Adipose tissue (tissue), 3 donors: ENCODE results near the gene KIF2C. TPM values are rescaled to one million over a fixed set of nuclear protein-coding genes. Genes with fewer than 3 reads are reported as not detected.
"Not testable (repeated sequence)": the region's sequence is repeated elsewhere in the genome, so short reads cannot be mapped to it uniquely, and the experiment has no call there.

Source experiments
- H3K27ac ChIP-seq: one replicate; pipeline ENCODE4 v1.5.1; 2013; ENCODE audit warnings: low read depth, low read length
- WGBS, 3 donors: extraction: QIAGEN DNeasy Blood & Tissue Kit; methylation state at CpG; one replicate each; pipeline ENCODE4 v1.1.7; 2013; 5-methylcytosine and 5-hydroxymethylcytosine counted together
- polyA plus RNA-seq, 3 donors: library from polyadenylated mRNA; stranded (reverse); fragments of 200-250 nt; gene quantifications; one replicate each; pipeline ENCODE4 v1.2.3, GENCODE V29; 2013
- donor health status: healthy with polysubstance abuse.
- donor health status: Bipolar disorder and iron deficiency.
- donor health status: healthy.

KIF2C gene
- polyA plus RNA-seq, 3 donors, result 0.18 to 0.45 (median 0.45) TPM

- no peak overlapping the region for H3K27ac ChIP-seq
- WGBS, 3 donors, result 96 to 100% (median 96%) methylated on average over 1 of the region's 1 CpG
Measured at GRCh38 chr1:44743211-44743610, 3.6 kb downstream of the KIF2C start.

- 89 to 92% (median 92%) methylated on average over 3 of the region's 3 CpGs for WGBS, 3 donors
- no peak overlapping the region for H3K27ac ChIP-seq
Measured at GRCh38 chr1:44747878-44748277, 8.2 kb downstream of the KIF2C start.

- H3K27ac ChIP-seq, result no peak overlapping the region
- WGBS, 3 donors, result 92 to 100% (median 95%) methylated on average over 2 of the region's 2 CpGs
Measured at GRCh38 chr1:44757420-44757819, 17.8 kb downstream of the KIF2C start.

DNA sequence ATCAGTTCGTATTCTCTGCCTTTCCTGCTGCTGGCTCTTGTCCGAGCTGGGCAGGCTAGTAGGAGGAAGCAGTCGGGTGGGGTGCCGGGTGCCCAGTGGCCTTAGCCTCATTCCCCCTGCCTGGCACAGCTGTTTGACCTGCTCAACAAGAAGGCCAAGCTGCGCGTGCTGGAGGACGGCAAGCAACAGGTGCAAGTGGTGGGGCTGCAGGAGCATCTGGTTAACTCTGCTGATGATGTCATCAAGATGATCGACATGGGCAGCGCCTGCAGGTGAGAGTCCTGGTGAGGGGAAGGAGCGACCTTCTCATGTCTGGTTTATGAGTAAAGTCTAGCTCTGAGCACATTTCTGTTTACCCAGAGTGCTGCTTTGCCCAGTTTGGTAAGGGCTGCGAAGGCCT, 19.4 kb downstream of the KIF2C start:
- H3K27ac ChIP-seq, result no peak overlapping the region
- WGBS, 3 donors, result 91 to 96% (median 91%) methylated on average over 11 of the region's 11 CpGs

DNA sequence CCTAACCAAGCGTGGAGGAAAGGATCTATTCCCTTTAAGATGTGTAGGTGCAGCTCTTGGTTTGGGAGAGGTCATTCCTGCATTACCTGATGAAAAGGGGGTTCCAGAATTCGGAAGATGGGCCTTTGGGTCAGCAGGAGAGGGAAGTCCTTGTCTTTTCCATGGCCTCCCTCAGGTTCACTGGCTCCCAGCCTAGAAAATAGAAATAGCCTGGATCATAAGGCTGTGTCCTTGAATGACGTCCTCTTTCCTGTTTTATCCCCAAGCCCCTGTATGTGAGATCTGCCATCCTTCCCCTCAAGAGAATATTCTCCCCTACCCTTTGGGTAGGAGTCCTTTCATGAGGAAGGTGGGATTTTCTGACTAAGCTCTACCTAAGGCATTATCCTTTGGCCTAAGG, 21.2 kb downstream of the KIF2C start:
- no peak overlapping the region for H3K27ac ChIP-seq
- WGBS, 3 donors, result 81 to 91% (median 86%) methylated on average over 3 of the region's 3 CpGs

- WGBS, 3 donors, result 93 to 95% (median 95%) methylated on average over 6 of the region's 6 CpGs
- not testable (repeated sequence) for H3K27ac ChIP-seq
Measured at GRCh38 chr1:44766421-44766820, 26.8 kb downstream of the KIF2C start.

DNA sequence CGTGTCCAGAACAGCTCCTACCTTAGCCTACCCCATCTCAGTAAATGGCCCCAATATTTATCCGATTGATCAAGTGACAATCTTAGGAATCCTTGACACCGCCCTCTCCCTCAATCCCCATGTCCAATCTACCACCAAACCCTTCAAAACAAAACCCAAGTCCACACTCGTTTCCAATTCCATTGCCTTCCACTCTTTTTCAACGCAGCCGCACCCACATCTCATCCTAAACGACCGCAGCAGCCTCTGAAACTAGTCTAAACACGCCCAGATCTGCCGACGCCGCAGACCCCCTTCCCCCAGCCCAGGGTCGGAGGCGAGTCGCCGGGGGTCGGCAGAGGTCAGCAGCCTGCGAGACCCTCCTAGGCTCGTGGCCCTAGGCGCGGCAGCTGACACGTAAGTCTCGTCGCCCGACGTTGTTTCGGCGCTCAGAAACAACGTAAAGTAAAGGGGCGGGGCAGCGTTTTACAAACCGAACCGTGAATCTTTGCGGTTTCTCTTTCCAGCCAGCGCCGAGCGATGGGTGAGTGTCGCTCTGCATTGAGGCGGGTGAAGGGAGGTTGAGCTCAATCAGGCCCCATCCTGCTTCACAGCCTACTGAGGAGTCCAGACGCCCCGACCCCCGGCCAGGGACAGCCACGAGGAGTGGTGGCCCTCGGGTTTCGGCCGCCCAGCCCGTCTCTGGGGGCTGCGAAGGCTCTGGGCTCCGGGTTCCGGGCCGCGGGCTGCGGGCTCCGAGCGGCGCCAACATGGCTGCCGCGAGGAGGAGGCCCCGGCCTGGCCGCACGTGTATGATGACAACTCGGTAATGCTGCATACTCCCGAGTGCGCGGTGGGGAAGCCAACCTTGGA, 35.7 kb downstream of the KIF2C start, which contains the start of gene RPS8:
RPS8 (plus strand) TSS at position 463 of the 852 bp plus-strand sequence; CDS start at position 520, 57 bp downstream.
- WGBS, 3 donors, result 0% methylated on average over 65 of the region's 65 CpGs
- H3K27ac ChIP-seq, result peak within 1 kb of the TSS; percentile 76

DNA sequence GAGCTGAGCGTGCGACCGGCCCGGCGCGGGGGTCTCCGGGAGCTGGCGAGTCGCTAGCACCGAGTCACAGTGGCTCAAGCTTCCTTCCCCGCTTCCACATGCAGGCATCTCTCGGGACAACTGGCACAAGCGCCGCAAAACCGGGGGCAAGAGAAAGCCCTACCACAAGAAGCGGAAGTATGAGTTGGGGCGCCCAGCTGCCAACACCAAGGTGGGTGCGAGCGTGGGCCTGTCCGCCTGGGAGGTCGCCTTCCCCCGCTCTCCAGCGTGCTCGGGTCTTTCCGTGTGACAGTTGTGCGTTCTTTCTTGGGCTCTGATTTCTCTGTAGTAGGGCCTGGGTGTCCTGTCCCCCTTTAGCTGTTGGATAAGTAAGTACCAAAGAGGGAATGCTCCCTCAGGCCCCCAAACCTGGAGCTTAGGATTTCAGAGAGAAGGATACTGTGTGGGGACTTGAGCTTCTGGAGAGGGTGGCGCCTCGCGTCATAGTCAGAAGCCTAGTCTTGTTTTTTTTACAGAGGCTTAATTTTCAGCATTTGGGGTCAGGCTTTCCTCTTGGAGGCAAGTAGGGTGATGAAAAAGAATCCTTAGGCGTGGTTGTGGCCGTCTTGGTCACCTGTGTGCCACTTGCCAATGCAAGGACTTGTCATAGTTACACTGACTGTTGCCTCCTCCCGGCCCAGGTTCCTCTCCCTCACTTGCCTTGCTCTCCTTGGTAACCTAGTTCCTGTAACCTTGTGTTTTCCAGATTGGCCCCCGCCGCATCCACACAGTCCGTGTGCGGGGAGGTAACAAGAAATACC, 36.5 kb downstream of the KIF2C start:
- peak overlapping the region; percentile 40 for H3K27ac ChIP-seq
- 4 to 8% (median 6%) methylated on average over 36 of the region's 36 CpGs for WGBS, 3 donors

- peak overlapping the region; percentile 40 for H3K27ac ChIP-seq
- 49 to 62% (median 53%) methylated on average over 12 of the region's 12 CpGs for WGBS, 3 donors
Measured at GRCh38 chr1:44776730-44777068, 37.1 kb downstream of the KIF2C start.

DNA sequence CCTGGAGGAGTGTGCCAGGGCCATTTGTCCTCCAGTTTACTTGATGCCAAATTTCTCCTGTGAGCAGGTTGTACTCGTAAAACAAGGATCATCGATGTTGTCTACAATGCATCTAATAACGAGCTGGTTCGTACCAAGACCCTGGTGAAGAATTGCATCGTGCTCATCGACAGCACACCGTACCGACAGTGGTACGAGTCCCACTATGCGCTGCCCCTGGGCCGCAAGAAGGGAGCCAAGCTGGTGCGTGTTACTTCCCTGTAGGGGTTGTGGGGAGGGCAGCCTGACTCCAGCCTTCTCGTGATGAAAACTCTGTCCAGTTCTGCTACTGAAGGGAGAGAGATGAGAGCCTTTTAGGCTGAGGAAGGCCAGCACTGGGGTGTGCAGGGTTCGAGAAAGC, 37.9 kb downstream of the KIF2C start:
- no peak overlapping the region for H3K27ac ChIP-seq

DNA sequence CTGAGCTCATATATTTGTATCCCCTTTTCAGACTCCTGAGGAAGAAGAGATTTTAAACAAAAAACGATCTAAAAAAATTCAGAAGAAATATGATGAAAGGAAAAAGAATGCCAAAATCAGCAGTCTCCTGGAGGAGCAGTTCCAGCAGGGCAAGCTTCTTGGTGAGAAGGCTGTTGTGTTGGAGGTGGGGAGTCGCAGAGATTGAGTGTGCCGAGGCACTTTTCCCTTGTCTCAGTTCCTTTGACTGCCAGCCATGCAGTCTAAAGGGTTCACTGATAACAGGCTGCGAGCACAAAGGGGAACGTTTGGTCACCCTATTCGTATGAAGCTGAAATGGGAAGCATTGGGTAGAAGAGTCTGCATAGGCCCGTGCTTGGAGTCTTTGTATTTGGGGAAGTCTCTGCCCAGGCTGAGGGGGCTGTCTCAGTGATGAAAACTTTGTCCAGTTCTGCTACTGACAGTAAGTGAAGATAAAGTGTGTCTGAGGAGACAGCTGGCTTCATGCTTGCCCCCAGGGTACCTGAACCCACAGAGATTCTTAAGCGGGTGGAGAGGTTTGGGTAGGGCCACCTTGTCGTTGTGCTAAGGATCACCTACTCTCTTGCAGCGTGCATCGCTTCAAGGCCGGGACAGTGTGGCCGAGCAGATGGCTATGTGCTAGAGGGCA, 38.5 kb downstream of the KIF2C start:
- 63 to 73% (median 69%) methylated on average over 13 of the region's 13 CpGs for WGBS, 3 donors
- H3K27ac ChIP-seq, result no peak overlapping the region

More for the DNA sequence above, 37.9 kb downstream of the KIF2C start:
- WGBS, 3 donors, result 79 to 83% (median 83%) methylated on average over 14 of the region's 14 CpGs

GRCh38 chr1:44778705-44779576, 39.3 kb downstream of the KIF2C start:
- 89 to 96% (median 96%) methylated on average over 6 of the region's 6 CpGs for WGBS, 3 donors
- no peak overlapping the region for H3K27ac ChIP-seq

GRCh38 chr1:44780583-44781121, 41.0 kb downstream of the KIF2C start:
- 91 to 95% (median 93%) methylated on average over 14 of the region's 14 CpGs for WGBS, 3 donors
- no peak overlapping the region for H3K27ac ChIP-seq

GRCh38 chr1:44783697-44784093, 44.1 kb downstream of the KIF2C start:
- H3K27ac ChIP-seq, result no peak overlapping the region
- WGBS, 3 donors, result 46 to 54% (median 52%) methylated on average over 8 of the region's 8 CpGs

- no peak overlapping the region for H3K27ac ChIP-seq
- WGBS, 3 donors, result 5 to 12% (median 9%) methylated on average over 62 to 71 of the region's 71 CpGs
Measured at GRCh38 chr1:44784094-44785028, 44.7 kb downstream of the KIF2C start.

GRCh38 chr1:44785029-44785380, 45.4 kb downstream of the KIF2C start:
- H3K27ac ChIP-seq, result no peak overlapping the region
- 78 to 90% (median 86%) methylated on average over 5 to 6 of the region's 6 CpGs for WGBS, 3 donors
